D341Med (cell line): ENCODE measurements around the gene STAG3.
"Not testable (repeated sequence)": the region's sequence is repeated elsewhere in the genome, so short reads cannot be mapped to it uniquely, and the experiment has no call there.

Source experiments
- DNase-seq: peaks from one replicate; pipeline ENCODE4 v3.0.0; 2012; ENCODE audit warnings: low spot score

Gene STAG3

GRCh38 chr7:100174582-100174981 is 3.1 kb upstream of the STAG3 start:
- no peak for DNase-seq

- no peak for DNase-seq
These were observed 2.3 kb upstream of the STAG3 start for GRCh38 chr7:100175296-100175935.

DNA sequence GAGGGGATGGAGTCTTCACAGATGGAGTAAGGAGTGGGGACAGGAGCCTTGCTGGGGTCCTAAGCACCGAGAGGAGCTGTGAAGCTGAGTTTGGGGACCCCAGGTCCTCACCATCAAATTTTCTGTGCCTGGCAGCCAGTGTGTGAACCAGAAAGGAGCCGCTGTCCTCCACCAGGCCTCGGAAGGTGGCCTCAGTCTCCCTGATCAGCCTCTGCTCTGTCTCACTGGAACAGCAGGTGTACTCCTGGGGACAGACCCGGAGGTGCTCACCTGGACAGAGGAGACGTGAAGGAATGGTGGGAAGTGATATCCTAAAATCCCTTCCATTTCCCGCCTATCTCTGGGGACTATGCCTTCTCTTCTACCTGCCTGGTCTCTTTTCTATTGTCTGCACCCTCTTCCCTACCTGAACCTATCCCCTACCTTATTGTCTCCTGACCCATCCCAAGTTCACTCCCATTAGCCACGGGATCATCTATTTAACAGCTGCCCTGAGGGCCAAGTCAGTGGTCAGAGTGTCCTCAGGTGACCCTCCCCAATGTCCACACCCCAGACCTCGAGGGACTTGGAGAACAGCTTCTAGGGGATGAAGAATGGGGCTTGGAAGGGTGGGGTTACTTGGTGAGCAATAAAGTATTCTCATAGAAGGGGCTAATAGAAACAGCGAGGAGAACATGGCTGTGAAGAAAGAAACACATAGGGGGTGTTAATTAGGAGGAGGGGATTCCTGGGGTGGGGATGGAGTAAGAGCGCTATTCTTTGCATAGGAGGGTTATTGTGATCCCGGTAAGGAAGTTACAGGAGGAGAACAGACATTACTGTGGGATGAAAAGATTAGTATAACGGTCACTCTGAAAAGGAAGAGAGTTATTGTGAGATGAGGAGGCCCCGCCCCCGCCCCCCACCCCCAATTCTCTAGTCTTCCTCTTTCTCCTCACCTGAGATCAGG is 1.3 kb upstream of the STAG3 start:
- DNase-seq, result peak; percentile 18

DNA sequence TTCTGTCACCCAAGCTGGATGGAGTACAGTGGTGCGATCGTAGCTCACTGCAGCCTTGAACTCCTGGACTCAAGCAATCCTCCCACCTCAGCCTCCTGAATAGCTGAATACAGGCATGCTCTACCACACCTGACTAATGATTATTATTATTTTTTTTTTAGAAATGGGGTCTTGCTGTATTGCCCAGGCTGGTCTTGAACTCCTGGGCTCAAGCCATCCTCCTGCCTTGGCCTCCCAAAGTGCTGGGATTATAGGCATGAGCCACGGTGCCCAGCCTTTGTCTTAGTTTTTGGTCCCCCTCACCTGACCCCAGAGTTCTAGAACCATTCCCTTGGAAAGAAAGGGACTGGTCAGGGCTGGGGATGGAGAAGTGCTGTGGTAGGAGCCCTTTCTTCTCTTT is 2.4 kb downstream of the STAG3 start:
- not testable (repeated sequence) for DNase-seq

GRCh38 chr7:100182616-100183015 is 4.9 kb downstream of the STAG3 start:
- not testable (repeated sequence) for DNase-seq

DNA sequence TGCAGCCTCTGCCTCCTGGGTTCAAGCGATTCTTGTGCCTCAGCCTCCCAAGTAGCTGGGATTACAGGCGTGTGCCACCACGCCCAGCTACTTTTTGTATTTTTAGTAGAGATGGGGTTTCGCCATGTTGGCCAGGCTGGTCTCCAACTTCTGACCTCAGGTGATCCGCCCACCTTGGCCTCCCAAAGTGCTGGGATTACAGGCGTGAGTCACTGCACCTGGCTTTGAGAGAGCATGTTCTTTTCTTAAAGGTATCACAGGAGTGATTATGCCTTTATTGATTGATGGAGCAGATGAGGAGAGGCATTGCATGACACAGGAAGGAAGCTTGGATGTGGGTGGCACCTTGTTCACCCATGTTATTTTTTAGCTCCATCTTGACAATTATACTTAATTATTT is 5.4 kb downstream of the STAG3 start:
- not testable (repeated sequence) for DNase-seq

DNA sequence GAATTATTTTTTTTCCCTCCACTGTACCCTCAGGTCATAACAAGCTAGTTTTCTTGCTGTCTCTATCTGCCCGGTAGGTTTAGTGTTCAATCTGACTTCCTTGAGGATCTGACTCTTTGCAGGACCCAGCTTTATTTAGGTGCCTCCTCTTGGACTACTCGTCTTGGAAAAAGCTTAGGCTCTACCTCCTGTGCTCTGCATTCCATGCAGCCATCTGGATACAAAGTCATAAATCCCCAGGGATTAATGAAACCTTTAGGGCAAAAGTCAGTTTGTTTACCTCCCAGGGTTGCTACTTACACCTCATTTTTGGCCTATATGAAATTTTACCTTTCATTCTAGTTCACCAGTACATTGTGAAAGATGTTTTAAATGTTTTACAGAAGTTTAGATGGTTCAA is 8.0 kb downstream of the STAG3 start:
- DNase-seq, result no peak

DNA sequence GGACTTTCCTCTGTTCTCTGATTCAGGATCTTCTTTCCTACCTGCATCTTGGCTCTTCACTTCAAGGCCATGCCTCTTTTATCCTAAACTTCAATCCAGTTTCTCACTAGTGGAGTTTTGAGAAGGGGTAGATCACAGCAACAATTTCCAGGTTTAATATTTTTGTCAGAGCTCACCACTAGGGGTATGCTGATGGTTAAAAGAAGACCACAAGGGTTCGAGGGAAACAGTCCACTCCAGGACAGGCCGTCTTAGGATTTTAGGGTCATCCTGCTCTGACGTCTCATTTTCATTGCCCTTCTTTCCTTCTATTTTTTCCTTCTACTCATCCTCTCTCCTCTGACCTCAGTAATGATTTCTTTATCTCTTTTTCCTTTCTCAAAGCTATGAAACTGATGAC is 11.3 kb downstream of the STAG3 start:
- no peak for DNase-seq

DNA sequence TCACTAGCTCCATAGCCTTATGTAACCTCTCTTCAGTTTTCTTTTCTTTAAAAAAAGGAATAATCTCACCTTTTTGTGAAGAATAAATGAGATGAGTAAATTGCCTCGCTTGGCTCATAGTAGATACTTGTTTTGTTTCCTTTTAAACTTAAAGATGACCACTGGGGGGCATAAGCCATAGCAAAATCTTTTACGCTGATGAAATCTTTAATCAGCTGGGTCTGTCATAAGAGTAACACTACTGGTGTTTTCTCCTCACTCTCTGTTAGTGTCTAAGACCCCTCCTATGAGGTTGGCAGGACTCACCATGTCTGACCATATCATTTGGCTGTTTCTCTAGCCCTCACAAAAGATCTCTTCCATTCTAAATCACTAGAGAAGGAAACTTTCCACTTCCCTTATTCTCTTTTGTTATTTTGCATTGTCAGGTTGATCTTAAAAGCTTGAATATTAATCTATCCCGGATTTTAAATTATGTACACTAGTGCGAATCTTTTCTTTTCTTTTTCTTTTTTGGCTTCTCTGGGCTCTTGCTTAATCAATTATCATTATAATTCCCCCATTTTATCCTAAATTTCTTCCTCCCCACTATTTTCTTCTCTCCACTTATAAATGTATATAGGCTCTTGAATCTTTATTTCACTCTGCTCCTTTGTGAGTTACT is 12.5 kb downstream of the STAG3 start:
- no peak for DNase-seq

- no peak for DNase-seq
These were observed 14.1 kb downstream of the STAG3 start for GRCh38 chr7:100191775-100192174.

- not testable (repeated sequence) for DNase-seq
These were observed 14.7 kb downstream of the STAG3 start for GRCh38 chr7:100192281-100192862.

DNA sequence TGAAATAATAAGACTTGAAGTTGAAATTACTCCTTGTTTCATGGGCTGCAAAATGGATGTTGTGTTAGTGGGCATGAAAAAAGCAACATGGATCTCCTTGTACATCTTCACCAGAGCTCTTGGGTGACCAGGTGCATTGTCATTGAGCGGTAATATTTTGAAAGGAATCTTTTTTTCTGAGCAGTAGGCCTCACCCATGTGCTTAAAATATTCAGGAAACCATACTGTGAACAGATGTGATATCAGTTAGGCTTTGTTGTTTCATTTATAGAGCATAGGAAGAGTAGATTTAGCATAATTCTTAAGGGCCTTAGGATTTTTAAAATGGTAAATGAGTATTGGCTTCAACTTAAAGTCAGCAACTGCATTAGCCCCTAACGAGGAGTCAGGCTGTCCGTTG is 15.3 kb downstream of the STAG3 start:
- no peak for DNase-seq

DNA sequence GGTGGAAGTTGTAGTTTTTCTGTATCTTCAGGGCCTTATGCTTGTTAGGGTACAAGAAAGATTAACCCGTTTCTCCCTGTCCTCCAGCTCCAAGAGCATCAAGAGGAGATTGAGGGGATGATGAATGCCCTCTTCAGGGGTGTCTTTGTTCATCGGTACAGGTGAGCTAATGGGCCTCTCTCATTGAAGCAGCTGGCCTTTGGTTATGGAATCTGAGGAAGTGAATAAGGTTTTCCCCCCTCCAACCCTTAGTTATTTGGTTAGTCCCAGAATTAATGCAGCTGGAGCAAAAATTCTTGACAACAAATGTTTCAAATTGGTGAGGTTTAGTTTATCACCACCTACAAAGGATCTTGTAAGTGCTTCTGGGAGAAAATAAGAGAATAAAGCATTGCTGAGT is 17.5 kb downstream of the STAG3 start:
- no peak for DNase-seq

DNA sequence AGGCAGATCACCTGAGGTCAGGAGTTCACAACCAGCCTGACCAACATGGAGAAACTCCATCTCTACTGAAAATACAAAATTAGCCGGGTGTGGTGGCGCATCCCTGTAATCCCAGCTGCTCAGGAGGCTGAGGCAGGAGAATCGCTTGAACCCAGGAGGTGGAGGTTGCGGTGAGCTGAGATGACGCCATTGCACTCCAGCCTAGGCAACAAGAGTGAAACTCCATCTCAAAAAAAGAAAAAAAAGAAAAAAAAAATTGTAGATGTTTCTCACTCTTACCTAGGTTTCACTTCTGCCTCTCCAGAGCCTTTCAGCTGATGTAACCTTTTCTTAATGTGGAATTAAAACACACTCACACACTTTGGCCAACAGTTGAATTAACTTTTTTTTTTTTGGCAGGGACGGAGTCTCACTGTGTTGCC is 18.2 kb downstream of the STAG3 start:
- DNase-seq, result not testable (repeated sequence)

DNA sequence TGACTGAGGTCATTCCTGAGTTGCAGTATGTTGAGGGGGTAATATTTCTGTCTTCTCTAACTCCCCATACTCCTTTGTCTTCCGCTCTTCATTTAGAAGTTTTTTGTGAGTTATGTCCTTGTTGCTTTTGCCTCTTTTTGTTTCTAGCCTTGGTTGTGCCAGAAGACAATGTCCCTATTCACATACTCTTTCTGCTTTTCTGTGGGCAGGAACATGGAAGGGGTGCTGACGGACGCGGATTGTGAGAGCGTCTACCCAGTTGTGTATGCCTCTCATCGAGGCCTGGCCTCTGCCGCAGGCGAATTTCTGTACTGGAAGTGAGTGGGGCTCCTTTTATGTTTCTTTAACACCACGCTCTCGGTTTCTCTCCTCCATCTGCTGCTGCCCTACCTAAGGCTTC is 20.5 kb downstream of the STAG3 start:
- no peak for DNase-seq

- no peak for DNase-seq
These were observed 23.0 kb downstream of the STAG3 start for GRCh38 chr7:100200693-100201092.

DNA sequence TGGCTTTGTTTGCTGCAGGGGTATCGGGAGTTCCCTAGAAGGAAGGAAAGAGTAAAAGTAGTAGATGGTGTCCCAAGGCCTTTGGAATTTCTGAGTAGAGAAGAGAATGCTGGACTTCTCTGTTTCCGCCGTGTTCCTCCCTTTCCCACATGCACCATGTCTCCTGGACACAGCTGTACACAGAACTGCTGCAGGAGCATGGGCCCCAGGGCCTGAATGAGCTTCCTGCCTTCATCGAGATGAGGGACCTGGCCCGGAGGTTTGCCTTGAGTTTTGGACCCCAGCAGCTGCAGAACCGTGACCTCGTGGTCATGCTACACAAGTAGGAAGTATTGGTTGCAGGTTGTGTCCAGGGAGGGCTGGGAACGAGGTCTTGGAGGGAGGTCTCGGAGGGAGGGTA is 26.7 kb downstream of the STAG3 start:
- no peak for DNase-seq

DNA sequence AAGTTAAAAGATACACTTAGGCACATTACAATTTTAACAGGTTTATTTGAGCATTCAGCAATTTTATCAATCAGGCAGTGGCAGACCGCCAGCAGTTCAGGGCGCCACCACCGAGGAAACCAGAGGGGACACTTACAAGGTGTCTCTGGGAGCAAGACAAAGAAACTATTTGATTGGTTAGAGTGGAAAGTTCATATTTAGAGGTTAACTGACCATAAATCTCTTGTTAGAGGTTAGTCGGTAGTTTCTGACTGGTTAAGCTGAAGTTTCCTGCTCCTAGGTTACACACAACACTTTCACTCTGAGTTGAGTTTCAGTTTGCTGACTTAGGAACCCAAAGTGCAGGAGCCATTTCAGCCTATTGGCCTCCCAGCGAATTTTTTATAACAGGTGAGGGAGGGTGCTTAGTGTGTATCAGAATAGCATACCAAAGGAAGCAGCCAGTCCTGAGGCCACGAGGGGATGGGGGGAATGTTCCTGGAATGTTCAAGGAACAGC is 31.2 kb downstream of the STAG3 start:
- no peak for DNase-seq

DNA sequence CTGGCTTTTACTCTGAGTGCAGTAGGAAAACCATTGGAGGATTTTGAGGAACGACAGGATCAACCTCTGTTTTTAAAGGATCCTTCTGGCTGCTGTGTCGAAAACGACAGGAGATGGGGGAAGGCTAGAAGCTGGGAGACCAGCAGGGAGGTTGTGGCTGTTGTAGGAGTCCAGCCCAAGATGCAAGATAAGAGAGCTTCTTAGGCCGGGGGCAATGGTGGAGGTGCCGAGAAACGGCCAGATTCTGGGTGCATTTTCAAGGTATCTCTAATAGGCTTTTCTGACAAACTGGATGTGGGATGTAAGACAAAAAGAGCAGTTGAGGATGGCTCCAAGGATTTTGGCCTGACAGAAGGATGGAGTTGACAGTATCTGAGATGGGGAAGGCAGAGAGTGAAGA is 31.8 kb downstream of the STAG3 start:
- no peak for DNase-seq

DNA sequence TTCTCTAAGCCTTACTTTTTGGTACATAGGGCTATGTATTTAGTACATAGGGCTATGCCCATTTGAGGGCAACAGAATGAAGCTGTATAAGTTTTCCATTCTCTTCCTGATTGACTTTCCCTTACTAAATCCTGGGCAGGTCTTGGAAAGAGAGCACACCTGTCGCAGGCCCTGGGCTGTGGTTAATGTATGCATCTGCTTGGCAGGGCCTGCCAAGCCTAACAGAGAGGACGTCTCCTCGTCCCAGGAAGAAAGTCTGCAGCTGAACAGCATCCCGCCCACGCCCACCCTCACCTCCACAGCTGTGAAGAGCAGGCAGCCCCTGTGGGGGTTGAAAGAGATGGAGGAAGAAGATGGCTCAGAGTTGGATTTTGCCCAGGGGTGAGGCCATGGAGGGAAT is 33.1 kb downstream of the STAG3 start:
- no peak for DNase-seq

DNA sequence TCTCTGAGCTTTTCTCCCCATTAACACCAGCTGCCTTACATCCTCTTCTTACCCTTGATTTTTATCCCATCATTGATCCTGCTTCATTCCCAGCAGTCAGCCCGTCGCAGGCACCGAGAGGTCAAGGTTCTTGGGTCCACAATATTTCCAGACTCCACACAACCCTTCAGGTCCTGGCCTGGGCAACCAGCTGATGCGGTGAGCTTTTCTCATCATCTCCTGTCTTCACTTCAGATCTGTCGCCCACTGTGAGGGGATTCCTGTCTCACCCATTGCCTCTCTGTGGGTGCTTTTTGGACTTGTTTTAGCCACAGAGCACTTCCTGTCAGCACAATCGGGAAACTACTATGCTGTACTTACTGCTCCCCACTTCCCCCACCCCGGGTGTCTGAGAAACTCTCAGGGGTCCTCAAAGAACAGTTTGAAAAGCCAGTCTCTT is 33.6 kb downstream of the STAG3 start:
- no peak for DNase-seq

DNA sequence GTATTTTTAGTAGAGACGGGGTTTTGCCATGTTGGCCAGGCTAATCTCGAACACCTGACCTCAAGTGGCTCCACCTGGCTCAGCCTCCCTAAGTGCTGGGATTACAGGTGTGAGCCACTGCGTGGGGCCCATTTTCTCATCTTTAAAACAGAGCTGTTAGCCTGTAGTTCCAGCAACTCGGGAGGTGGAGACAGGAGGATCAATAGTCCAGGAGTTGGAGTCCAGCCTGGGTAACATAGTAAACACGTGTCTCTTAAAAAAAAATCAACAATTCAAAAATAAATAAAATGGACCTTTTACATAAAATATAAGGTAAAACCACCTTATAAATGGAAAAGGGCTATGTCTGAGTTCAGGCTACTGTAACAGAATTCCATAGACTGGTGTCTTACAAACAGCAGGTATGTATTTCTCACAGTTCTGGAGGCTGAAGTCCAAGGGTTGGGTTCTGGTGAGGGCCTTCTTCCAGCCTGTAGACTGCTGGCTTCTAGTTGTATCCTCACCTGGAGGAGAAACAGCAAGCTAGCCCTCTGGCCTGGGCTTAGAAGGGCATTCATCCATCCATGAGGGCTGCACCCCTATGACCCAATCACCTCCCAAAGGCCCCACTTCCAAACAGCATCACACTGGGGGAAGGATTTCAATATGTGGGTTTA is 35.0 kb downstream of the STAG3 start:
- DNase-seq, result no peak
